ENCODE data around the gene ADAMTS4.

ADAMTS4 gene

DNA sequence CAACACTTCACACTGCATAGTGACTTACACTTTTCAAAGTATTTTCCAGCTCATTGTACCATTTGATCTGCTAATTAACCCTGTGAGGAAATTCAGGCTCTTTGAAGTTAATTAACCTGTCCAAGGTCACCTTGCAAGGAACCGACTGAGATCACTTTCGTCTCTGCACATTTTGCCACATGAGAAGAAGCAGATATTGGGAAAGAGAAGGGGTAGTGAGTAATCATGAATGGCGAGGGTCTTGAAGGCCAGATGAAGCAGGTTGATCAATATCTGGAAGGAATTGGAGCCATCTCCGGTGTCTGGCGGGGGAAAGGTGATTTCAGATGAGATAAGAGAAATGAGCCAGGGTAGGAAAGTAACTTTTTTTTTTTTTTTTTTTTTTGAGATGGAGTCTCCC lies 21.1 kb upstream of the ADAMTS4 start:
- no peak for DNase-seq (ENCODE audit: low spot score)

DNA sequence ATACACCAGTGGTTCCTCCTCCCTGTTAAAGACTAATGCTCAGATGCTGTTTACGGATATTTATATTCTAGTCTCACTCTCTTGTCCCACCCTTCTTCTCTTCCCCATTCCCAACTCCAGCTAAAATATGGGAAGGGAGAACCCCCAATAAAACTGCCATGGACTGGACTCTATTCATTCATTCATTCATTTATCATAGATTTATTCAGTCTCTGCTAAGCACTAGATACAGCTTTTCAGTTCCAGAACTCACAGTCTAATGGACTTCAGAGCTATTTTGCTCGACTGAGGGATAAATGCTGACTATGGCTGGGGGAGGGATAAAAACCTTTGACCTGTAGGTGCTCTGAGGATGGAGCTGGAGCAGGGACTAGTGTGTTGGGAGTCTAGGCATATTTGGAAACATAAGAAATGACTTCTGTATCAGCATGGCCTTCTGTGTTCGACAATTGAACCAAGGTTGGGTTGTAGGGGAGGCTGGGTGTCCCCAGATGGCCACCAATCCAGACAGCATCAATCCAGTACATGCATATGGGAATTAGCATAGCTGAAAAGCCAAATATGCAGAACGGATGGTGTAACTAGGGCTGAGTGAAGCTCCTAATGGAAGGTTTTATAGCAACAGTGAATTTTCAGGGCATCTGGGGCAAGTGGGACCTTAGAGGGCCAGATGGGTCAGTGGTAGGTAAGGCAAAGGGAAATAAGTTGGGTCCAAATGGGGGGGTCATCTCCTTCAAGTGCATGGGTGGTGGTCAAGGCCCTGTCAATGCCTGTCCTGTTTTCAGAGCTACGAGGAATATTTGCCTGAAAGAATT lies 20.4 kb upstream of the ADAMTS4 start:
- DNase-seq (ENCODE audit: low spot score), result no peak

DNA sequence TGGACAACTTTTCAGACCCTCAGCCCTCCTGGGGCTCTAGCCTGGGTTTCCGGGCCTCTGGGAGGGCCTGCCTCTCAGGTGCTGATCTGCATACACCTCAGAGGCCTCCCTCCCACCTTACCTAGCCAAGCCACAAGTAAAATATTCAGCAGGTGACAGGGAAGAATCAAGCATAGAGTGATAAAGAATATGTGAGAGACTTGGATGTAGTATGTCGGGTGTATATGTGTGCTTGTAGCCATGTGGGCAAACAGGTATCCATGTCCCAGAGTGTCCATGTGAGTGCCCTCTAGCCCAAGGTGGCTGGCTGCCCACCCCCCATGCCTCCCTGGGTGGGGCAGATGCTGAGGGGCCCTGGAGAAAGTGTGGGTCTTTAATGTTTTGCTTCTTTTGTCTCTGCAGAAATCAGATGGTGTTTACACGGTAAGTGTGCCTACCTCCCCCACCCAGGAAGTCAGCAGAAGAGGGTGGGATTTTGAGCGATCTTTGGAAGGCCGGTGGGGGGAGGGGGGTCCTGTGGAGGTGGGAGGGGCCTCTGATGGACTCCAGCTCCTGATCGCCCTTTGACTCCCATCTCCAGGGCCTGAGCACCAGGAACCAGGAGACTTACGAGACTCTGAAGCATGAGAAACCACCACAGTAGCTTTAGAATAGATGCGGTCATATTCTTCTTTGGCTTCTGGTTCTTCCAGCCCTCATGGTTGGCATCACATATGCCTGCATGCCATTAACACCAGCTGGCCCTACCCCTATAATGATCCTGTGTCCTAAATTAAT lies 19.6 kb upstream of the ADAMTS4 start:
- DNase-seq (ENCODE audit: low spot score), result no peak

DNA sequence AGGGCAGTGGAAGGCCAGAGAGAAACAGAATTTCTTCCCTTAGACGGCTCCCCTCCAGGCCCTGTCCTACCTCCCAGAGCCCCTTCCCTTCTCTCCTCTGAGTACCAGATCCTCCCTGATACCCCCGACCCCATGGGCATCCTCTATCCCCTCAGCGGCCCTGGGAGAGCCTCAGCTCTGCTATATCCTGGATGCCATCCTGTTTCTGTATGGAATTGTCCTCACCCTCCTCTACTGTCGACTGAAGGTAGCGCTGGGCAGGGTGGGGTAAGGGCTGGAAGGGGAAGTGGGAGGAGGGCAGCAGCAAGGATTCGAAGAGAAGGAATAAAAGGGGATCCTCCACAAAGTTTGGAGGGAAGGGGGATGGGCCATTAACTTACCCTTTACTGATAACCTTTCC lies 19.0 kb upstream of the ADAMTS4 start:
- DNase-seq (ENCODE audit: low spot score), result no peak

DNA sequence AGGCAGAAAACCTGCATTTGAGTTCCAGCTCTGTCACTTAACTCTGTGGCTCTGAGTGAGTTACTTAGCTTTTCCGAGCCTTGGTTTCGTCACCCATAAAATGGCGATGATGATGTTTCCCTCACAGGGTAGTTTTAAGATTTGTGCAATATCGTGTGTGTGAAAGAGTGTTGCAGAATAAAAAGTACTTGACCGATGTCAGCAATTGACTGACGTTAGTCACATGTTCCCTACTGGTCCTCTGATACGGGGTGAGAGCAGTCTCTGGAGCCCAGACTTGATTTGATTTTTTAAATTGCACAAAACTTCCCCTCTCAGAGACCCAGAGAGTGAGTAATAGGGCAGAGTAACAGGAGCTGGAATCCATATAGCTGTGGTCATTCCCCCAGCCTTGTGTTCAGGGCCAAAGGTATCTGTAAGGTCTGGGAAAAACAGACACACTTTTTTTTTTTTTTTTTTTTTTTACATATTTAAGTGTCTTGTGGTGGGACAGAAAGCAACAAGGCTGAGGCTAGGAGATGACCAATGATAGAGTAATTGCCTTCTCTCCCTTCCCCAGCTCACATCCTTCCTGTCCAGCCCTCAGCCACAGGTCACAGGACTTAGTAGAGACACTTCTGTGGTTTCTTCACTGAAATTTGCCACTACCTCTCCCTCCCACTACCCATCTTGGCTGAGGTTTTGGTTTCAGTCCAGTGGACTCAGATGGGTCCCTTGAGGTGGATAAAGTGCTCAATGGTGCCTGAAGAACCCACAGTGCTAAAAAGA lies 18.3 kb upstream of the ADAMTS4 start:
- peak; percentile 52 for DNase-seq (ENCODE audit: low spot score)

DNA sequence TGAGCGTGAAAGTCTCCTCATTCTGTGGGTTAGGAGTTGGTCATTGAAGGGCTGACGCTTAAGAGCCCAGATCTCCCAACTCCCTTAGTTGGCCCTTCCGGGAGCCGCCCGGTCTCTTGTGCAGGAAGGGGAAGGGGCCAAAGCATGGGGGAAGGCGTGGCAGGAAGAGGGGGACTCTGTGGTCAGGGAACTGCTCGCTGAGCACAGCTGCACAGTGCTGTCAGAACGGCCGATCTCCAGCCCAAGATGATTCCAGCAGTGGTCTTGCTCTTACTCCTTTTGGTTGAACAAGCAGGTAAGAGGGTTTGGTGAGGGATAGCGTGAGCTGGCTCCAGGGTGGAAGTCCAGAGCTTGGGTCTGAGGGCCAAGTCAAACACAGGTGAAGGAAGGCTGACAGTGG lies 16.2 kb upstream of the ADAMTS4 start, which contains the start of gene FCER1G:
FCER1G (plus strand) TSS at position 220 of the 400 bp plus-strand sequence; CDS start at position 247, 27 bp downstream.
- DNase-seq (ENCODE audit: low spot score), result no peak

DNA sequence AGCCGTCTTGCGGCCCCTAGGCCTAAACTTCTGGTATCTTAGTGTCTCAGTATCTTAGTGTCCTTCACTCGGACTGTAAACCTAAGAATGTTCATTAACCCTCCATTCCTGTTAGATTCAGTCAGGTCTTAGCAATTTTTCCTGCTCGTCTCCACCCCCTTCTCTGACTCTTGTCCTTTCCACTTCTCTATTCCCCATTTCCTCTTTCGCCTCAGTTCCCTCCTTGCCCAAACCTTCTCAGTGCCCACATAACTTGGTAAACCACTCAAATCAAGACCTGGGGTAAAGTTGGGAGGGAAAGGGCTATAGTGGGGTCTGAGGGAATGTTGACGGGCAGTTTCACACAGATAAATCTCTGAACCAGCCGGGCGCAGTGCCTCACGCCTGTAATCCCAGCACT lies 15.5 kb upstream of the ADAMTS4 start:
- no peak for DNase-seq (ENCODE audit: low spot score)

DNA sequence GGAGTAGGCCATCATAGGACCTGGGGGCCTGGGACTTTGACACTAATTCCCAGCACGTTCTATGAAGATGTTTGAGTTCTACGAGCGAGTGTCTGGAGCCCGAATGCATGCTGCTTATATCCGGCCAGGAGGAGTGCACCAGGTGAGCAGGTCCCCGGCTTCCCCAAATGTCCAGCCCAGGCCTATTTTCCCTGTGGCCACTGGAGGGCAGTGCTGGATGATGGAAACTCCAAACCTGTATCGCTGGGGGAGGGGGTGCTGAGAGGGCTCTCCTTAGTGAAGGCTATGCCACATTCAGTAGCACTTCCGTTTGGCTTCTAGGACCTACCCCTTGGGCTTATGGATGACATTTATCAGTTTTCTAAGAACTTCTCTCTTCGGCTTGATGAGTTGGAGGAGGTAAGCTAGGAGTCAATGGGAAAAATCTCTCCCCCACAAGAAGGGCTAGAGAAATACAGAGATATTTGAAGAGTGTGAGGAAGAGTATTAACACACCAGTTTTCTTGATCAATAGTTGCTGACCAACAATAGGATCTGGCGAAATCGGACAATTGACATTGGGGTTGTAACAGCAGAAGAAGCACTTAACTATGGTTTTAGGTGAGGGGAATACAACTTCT lies 11.0 kb upstream of the ADAMTS4 start:
- peak; percentile 83 for DNase-seq (ENCODE audit: low spot score)

DNA sequence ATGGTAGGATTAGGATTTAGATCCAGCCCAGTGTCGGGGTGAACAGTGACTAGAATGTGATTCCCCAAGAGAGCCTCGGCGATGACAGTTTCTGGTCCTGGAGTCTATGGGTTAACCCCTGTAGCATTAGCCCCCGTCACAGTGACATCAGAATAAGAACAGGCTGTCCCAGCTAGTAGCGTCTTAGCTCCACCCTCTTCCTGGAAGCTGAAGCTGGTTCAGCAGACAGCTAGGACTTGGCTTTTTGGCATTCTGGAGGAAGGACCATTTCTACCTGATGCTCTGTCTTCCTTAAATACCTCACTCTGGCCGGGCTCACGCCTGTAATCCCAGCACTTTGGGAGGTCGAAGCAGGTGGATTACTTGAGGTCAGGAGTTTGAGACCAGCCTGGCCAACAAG lies 8.3 kb upstream of the ADAMTS4 start:
- DNase-seq (ENCODE audit: low spot score), result no peak

DNA sequence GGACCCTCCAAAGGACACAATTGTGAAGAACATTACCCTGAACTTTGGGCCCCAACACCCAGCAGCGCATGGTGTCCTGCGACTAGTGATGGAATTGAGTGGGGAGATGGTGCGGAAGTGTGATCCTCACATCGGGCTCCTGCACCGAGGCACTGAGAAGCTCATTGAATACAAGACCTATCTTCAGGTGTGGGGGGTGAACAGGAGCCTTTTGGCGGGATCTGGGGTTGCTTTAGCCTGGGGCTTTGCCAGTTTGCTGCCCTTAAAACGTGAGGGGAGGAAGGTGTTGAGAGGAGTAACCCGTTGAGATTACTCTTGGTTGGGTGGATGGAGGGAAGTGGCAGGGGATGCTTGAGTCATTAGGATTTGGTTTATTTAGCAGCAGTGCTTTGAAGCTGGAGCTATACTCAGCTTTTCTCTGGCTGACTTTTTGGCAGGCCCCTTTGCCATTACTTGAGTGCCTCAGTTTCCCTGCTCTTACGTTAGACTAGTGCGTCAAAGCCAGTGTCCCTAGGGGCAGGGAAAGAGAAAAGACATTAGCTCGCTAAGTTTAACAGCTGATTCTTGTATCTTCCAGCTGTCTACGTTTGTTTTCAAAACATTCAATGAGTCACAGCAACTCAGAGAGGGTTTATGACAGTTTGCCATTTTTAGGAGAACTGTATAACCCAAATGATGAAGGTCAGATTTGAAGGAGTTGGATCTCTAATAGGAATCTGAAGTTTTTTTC lies 7.7 kb upstream of the ADAMTS4 start:
- DNase-seq (ENCODE audit: low spot score), result no peak

DNA sequence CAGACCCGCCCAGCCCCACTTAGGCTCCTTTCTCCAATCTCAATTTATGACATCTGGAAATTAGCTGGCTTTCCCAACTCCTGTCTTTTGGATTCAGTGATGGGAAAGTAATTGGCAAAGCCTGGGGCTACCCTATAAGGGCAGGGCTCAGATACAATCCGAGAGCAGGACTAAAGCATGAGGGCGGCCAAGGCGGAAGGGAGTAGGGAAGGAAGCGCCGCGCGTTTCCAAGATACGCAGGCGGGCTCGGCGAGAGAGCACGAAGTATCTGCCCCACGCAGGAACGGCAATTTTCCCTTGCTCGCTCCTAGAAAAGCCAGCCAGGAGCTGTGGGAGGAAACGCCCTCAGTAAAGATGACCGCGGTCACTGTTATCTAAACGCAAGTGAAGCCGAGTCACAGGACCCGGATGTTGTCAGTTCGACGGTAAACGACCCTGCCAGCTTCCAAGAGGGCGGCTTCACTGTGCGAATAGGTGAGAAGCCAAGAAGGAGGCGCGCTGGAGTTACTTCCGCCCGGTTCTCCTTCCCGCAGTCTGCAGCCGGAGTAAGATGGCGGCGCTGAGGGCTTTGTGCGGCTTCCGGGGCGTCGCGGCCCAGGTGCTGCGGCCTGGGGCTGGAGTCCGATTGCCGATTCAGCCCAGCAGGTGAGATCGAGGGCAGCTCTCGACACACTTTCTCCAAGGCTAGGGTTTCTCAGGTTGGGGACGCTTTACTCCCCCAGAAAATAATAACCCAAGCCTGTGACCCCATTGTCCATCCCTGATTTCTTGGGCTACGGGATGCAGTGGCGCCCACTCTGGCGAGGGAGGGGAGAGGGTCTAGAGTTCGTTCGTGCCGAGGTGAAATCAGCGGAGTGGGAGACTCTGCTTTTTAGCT lies 3.2 kb upstream of the ADAMTS4 start, which contains the start of gene NDUFS2:
NDUFS2 (plus strand) TSS at position 532 of the 877 bp plus-strand sequence; CDS start at position 551, 19 bp downstream.
- DNase-seq (ENCODE audit: low spot score), result peak; percentile 93

DNA sequence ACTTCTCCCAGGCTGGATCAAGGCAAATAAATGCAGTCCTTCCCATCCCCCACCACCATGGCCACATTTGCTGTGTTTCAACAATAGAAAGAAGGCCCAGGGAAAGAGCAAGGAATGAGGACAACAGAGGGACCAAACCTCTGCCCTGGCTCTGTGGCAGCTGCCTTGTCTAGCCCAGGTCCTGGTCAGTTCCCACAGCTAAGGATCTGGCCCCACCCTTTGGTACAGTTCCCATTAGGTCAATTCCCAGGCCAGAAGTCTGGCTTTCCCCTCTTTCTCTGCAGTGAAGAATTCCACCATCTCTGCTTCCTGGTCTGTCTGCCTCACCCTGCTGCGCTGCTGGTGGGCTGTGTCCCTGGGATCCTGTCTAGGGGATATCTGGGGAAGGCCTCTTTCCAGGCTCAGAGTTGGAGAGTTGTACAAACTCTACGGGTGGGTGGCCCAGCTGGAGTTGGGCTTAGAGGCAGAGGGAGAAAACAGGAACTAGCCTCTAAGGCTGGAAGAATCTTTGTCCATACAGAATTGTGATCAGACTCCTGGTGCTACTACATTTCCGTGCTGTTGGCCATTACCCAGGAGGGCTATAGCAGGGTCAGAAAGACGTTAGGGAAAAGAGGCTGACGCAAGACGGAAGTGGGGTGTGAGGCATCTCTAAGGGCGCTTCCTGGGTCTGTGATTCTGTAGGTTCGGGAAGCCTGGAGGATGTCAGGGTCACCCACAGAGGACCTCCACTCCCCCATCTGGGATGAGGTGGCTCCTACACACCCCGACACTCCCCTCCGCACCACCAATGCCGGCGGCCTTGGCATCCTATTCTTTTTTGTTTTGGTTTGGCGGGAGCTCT lies 2.4 kb upstream of the ADAMTS4 start:
- peak; percentile 65 for DNase-seq (ENCODE audit: low spot score)

DNA sequence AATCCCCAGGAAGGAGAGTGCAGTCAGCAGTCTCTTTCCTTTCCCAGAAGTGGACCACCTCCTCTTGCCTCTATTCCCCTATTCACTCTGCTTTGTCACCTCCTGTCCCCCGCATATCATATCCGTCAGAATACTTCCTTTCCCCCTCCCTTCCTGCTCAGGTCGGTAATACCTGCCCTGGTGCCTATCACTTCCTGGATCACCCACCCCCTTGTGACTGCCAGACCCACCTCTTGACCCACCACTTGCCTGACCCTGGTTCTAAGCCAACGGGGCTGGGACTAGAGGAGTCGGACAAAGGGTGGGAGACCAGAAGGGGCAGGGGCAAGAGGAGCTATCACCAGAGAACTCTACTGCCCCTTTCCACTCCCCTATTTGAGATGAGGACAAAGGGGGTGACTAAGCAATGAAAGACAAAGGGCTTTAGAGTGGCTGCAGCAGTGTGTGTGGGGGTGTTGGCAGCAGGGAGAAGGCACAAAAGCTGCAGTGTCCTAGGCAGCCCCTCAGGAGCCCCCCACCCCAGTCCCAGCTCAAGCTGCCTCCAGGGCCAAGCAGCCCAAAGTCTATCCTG lies 1.7 kb upstream of the ADAMTS4 start:
- no peak for DNase-seq (ENCODE audit: low spot score)

DNA sequence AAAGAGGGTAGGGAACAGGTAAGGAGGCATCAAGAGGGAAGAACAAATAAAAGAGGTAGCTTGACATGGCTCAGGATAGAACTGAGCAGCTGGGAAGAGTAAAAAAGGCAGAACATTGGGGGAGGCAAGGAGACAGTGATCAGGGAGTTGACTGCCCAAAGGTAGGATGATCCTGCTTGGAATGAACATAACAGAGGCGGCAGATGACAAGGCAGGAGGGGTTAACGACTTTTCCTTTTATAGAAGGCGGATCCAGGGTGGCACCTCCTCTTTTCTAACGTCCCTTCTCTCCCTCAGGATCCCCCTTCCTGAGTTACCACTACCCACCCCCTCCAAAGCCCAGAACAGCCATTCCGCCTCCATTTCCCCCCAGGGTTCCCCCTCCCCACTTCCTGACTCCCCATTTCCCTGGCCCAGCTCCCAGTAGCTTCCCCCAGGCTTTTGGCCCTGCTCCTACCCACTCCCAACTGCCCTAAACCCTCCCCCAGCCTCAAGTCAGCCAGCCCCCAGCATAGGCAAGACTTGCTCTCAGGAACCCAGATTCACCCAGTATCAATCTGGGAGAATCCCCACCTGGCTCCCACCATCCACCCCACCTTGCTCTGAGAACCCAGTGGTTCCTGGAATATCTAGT lies 769 bp upstream of the ADAMTS4 start:
- no peak for DNase-seq (ENCODE audit: low spot score)

DNA sequence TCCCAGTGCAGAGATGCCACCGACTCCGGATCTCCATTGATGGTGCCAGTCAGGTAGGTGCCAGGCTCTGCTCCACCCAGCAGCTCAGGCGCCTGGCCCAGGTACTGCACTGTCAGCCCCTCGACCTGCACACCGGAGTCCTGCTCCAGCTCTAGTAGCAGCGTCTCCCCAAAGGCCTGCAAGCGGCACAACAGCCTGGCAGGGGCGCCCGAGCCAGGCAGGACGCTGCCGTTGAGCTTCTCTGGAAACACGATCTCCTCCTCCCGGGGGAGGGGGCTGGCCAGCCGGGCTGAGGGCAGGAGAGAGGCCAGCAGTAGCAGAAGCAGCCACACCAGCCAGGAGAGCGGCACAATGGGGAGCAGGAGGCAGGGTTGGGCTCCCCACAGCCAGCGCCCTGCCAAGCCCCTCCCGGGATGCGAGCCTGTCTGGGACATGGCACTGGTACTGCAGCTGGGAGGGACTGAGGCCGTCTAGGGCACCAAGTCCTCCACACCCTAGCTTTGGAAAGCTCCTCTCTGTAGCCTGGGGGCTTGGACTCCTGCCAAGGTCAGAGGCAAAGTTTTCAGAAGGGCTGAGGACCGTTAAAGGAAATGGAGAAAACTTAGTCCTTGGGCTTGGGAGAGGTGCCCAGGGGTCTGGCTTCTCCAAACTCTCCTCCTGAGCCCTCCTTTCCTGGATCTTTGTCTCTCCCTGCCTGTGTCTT lies 509 bp downstream of the ADAMTS4 start:
- peak; percentile 56 for DNase-seq (ENCODE audit: low spot score)

DNA sequence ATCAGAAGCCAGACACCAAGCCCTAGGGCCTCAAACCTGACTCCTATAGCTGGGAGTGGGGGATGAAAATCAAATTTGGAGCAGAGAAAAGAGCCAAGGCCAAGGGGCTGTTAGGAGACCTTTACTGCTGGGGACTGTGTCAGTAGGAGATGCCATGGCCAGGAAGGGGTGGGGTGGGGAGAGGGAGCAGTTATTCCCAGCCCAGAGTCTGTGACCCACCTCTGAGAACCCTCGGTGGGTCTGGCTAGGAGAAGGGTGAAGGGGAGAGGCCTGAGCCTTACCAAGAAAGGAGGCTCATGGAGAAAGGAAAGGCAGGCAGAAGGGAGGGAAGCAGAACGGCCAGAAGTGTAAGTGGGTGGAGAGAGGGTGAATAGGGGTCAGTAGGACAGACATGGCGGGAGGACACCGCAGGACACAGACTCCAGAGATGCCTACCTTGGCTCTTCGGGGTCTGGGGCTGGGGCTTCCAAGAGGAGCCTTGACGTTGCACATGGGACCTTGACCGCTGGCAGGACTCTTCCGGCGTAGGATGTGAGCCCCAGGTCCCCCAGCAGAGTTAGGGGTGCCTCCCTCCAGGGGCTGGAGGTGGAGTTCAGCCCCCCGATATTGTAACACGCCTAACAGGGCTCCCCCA lies 1.2 kb downstream of the ADAMTS4 start:
- DNase-seq (ENCODE audit: low spot score), result no peak

Data from GM03348 (cell line).